Measurements from ENCODE around the gene SEPTIN8. TPM values are rescaled to one million over a fixed set of nuclear protein-coding genes. Genes with fewer than 3 reads are reported as not detected.

Gene SEPTIN8
- total and polyA plus RNA-seq, 2 donors (not counting 3 experiments of a cell fraction or from before 2014, with no cell fraction given), result 56.6 to 82.1 TPM

- no peaks in the 10 kb centered on the region for H3K9me3 ChIP-seq (replicated peaks; ENCODE audit: control insufficient read depth, insufficient read depth, low read length)
- intact Hi-C loops (cut with micrococcal nuclease) (no loop called here), dilution Hi-C loops (cut with MboI; ENCODE audit: extremely low pct_ligation_motif_present, low sequenced_read_pairs) (no loop called here)
- CTCF ChIA-PET, result interaction anchor here (1.1 to 2.9 kb wide), 4 partner anchors 10 to 53 kb away, joined by 3 to 14 read pairs (median 7); no protein-coding TSS in a partner anchor
- no peak for FAIRE-seq
- no peak overlapping the region for H3K27ac ChIP-seq (ENCODE audit: insufficient read depth, low read depth, low read length)
- no peak overlapping the region for H2AFZ ChIP-seq (ENCODE audit: low read depth, low read length)
- H3K9ac ChIP-seq (replicated peaks; ENCODE audit: extremely low read depth, insufficient read depth, low read length), result no peak overlapping the region
- peaks cover 24% of the 10 kb centered on the region for H3K4me1 ChIP-seq (ENCODE audit: control insufficient read depth, extremely low read depth, insufficient read depth, low read length)
- H3K27me3 ChIP-seq (ENCODE audit: control insufficient read depth in 2 of 2, insufficient read depth in 2 of 2, low read length in 2 of 2), result no peaks in the 10 kb centered on the region
- H3K4me3 ChIP-seq (replicated peaks in 1 of 3; ENCODE audit: insufficient read depth in 1 of 3, low read depth in 1 of 3, low read length in 3 of 3), result no peak overlapping the region
- no peaks in the 10 kb centered on the region for H3K9me1 ChIP-seq (replicated peaks; ENCODE audit: control insufficient read depth, extremely low read depth, insufficient read depth, low read length)
- H3K4me2 ChIP-seq (ENCODE audit: insufficient read depth, low read length), result no peak overlapping the region
- POLR2A ChIA-PET, result interaction anchor here (0.6 kb wide), 1 partner anchor 192 kb away, joined by 8 read pairs; no protein-coding TSS in a partner anchor
- H4K20me1 ChIP-seq (replicated peaks; ENCODE audit: control insufficient read depth, extremely low read depth, insufficient read depth, low read length), result no peaks in the 10 kb centered on the region
- BruUV-seq (replicated peaks), result no TSS peak
- no peak for TF ChIP-seq CTCF (IDR thresholded peaks at IDR 0.05; ENCODE audit: extremely low read depth in 1 of 2, insufficient read depth in 1 of 2, low read depth in 1 of 2, low read length in 2 of 2)
- no peak for TF ChIP-seq JUN (IDR thresholded peaks at IDR 0.05; ENCODE audit: borderline replicate concordance, insufficient read depth, insufficient read length, low read depth)
- TF ChIP-seq MYC (IDR thresholded peaks at IDR 0.05; ENCODE audit: low read depth, low read length), result no peak
- TF ChIP-seq POLR2A (IDR thresholded peaks at IDR 0.05; ENCODE audit: low read depth, low read length), result no peak
- TF ChIP-seq POLR2AphosphoS5 (IDR thresholded peaks at IDR 0.05; ENCODE audit: insufficient read depth, low read depth, low read length), result no peak
- TF ChIP-seq MAX (IDR thresholded peaks at IDR 0.05; ENCODE audit: insufficient read depth, insufficient read length), result no peak
- no peak for TF ChIP-seq GATA2 (IDR thresholded peaks at IDR 0.05; ENCODE audit: insufficient read depth, insufficient read length, low read depth, low read length)
- TF ChIP-seq EZH2 (IDR thresholded peaks at IDR 0.05; ENCODE audit: borderline replicate concordance, low read depth, low read length, severe bottlenecking), result no peak
- no peak for TF ChIP-seq FOS (IDR thresholded peaks at IDR 0.05; ENCODE audit: borderline replicate concordance, insufficient read depth, low read length)
- peaks cover 30% of the 10 kb centered on the region for H3K79me2 ChIP-seq (ENCODE audit: control insufficient read depth, insufficient read depth, low read length)
- DNase-seq (ENCODE audit: low read depth, low spot score), result no peak
- peaks cover 2 to 11% of the 10 kb centered on the region in 2 experiments for H3K36me3 ChIP-seq (ENCODE audit: control insufficient read depth in 2 of 2, extremely low read depth in 1 of 2, insufficient read depth in 2 of 2, low read length in 2 of 2)
Measured at GRCh38 chr5:132766806-132767055, 10.3 kb downstream of the SEPTIN8 start.

Measured in endothelial cell of umbilical vein (primary cell).